SIG-M5 treated with dmso at 0.1 percent for 504 hours (cell line): ENCODE results near the gene UBE2F.
A peak's percentile ranks its signal among the peaks of the same experiment; 100 is the strongest.

ENCODE experiments used
- DNase-seq: peaks from one replicate; lab custom pipeline; 2025; ENCODE audit not compliant: unreplicated experiment; lab: John Stamatoyannopoulos, UW

Gene UBE2F

DNA sequence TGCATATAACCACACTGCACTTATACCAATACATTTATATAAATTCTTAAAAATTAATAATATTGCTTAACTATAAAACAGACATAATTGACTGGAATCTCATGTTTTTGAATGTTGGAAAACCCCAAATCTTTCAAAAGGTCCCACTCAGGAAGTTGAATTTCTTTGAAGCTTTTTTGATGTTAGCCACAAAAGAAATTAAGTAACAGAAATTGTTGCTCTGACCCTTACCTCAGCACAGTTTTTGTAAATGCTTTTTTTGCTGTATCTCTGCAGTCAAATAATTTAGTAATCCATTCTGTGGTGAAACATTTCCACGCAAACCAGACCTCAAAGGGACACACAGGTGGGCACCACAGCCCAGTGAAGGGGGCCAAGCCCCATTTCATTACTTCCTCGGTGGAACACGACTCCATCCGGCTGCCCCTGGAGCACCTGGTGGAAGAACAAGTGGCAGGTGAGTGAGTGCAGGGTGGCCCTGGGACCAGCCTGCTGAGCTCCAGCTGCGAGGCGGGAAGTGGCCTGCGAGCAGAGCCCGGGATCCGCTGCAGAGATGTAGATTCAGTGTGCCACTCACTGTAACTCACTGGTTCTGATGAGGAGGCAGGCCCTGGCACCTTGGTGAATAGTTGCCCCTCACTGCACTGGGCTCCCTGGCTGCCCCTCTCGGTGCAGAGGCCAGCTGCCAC is 102.4 kb downstream of the UBE2F start:
- DNase-seq: no peak

DNA sequence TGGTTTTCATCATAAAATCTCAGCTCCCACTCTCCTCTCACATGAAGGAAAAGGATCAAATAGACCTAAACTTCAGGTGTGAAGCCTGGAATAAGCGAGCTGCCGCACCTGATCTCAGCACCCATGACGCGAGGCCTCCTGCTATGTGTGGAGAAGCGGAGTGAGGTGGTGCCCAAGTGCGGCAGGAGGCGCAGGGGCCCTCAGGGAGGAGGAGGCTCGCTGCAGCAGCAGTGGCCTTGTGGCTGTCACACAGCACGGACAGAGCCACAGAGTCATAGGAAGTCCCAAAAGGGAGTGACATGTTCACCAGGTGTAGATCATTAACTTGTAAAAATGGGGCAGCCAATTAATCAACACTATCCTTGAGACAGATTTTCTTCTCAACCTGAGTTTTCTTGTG is 103.1 kb downstream of the UBE2F start:
- DNase-seq: no peak

DNA sequence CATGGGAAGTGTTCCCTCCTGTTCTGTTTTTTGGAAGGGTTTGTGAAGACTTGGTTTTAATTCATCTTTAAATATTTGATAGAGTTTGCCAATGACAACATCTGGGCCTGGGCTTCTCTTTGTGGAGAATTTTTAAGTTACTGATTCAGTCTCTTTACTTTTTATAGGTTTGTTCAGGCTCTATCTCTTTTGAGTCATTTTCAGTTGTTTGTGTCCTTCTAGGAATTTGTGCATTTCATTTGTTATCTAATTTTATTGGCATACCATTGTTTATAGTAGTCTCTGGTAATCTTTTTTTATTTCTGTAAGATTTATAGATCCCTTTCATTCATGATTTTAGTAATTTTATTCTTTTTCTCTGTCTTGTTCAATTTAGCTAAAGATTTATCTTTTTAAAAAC is 108.6 kb downstream of the UBE2F start:
- no peak for DNase-seq

DNA sequence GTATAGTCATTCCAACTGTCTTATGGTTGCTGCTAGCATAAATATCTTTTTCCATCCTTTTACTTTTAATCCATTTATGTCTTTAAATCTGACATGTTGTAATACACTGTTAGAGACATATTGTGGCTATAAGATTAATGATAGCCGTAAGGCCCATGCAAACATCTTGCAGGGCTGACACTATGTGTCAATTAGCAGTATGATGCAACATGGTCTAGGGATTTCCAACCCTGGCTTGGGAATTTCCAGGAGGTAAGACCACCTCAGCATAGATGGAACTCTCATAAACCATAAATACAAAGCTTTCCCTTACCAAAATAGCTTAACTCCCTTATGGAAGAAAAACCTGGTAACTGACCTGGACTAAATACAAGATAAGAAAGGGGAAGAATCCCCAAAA is 110.5 kb downstream of the UBE2F start:
- DNase-seq: no peak

DNA sequence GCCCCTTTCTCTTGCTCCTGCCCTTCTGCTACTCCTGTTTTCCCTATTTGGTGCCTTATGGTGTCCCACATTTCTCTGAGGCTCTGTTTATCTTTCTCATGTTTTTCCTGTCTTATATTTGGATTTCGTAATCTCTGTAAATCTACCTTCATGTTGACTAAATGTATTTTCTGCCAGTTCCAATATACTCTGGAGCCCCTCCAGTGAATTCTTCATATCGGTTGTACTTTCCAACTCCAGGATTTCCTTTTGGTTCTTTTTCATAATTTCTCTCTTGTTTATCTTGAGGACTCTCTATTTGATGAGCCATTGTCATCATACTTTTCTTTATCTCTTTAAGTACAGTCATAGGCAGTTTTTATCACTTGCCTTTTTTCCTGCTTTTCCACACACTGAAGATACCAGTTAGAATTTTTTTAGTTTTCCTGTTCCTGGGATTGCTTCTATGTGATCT is 113.1 kb downstream of the UBE2F start:
- no peak for DNase-seq

DNA sequence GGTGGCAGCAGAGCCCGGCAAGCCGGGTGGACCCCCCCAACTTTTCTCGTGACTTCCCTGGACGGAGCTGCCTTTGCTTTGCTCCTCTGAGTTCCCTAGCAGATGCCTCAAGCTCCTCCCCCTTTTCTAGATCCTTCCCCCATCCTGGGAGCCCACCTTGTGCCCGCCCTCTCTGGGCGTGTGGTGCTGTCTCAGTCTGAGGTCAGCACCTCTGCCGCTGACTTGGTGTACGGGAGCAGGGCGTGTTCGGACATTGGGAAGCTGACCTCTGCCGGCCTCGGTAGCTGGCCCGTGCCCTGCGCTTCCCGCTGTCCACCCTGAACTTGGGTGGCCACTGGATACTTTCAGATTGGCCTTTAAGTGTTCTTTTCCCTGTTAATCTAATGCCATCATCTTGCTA is 113.7 kb downstream of the UBE2F start:
- DNase-seq: no peak

DNA sequence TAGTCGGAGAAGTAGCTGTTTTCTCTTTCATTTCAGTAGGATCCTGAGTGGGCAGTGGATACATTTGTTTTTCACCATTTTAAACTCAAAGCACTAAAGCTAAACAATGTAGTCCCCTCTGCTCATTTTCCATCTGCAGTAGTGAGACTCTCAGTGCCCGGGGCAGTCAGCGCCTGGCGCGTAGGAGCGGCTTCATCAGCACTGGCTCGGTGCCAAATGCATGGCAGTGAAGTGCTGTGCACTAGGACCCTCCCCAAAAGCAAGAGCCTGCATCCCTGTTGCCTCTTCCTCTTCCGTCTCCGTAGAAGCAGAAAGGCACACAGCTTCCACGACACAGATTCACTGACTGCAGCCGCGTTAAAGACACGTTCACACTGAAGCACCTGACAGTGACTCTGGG is 114.3 kb downstream of the UBE2F start:
- no peak for DNase-seq

DNA sequence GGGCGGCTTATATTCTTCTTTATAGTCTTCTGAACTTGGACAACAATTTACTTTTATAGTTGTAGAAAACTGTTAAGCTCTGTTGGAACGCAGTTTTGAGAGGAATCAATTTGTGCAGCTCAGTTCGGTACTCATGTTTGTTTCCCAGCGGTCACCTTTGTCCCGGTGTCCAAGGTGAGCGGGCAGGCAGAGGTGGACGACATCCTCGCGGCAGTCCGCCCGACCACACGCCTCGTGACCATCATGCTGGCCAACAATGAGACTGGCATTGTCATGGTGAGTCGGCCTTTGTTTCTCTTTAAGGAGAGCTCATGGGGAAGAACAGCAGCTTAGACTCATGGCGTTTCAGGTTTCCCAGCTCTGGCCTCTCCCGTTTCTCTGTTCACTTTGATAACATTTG is 114.7 kb downstream of the UBE2F start:
- DNase-seq: no peak

DNA sequence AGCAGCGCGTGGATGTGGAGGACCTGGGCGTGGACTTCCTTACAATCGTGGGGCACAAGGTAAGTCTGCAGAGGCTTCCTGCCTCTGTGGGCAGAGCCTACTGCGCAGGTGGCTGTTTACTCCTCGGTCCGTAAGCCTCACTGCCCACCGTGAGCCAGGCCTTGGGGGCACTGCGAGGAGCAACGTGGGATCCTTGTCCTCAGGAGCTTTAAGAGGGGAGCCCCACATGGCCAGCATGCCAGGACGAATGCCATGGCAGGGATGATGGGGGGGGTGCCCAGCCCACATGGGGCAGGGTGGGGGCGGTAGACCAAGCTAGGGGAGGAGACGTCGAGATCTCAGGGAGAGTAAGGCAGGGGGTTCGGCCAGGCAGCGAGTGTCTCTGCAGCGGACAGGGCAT is 115.3 kb downstream of the UBE2F start:
- DNase-seq: no peak

DNA sequence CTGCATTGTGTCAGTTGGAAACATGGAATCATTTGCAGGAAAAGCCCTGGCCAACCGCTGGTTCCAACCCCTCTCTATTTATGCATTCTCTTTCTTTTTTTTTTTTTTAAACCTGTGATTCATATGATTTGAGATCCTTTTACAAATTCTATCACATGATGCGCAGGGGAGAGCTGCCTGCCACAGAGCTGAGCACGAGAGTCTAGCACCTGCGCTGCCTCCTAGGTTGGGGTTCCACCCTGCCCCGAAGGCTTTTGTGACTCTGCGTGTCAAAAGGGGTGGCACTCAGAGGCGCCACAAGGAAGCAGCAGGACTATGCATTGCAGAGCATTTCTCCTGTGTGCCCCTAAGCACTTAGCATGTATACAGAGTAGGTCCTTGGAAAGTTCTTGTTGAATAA is 116.0 kb downstream of the UBE2F start:
- DNase-seq: no peak

DNA sequence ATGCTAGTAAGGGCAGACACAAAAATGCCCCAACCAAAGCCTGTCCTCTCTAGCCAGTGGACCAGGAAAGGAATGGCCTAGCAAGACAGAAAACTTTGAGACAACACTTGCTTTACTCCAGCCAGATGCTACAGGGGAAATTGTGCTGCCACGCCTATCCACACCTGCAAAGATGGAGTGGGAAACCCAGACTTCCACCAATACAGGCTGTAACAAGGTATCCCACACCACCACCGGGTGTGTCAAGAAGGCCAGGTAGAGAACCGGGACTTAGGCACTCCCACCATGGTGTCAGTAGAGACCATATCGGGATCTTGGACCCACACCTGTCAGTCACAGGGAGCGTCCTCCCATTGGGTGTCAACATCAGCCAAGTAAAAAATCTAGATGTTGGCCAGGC is 117.1 kb downstream of the UBE2F start:
- no peak for DNase-seq

DNA sequence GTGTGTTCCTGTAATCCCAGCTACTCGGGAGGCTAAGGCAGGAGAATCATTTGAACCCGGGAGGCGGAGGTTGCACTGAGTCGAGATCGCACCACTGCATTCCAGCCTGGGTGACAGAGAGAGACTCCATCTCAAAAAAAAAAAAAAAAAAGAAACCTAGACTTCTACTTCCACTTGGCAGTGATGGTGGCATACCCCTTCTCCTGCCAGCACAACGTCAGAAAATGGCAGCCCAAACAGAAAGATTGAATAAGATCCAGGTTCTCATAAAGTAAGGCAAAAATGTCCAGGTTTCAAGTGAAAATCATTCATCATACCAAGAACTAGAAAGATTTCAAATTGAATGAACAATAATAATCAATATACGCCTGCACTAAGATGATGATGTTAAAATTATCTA is 117.9 kb downstream of the UBE2F start:
- no peak for DNase-seq

DNA sequence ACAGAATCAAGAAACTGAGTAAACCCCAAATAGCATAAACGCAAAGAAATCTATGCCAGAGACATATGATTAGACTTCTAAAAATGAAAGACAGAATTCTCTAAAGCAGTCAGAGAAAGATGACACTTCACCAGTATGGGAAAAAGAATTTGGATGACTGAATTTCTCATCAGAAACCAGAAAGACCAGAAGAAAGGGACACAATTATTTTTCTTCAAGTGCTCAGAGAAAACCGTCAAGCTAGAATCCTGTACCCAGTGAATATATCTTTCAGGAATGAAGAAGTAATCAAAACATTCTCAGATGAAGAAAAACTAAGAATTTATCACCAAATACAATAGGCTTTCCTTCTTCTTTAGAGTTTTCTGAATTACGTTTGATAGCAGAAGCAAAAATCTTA is 119.1 kb downstream of the UBE2F start:
- no peak for DNase-seq

DNA sequence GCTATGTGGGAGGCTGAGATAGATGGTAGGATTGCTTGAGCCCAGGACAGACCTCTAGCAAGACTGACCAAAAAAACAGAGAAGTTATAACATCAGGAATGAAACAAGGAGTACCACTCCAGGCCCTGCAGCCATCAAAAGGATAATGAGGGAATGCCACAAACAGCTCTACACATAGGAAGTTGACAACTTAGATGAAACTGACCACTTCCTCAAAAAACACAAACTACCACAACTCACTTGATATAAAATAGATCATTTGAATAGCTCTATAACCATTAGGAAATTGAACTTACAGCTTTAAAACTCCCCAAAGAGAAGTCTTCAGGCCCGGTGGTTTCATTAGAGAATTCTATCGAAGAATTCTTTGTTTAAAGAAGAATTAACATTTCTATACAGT is 120.4 kb downstream of the UBE2F start:
- peak; percentile 51 for DNase-seq

DNA sequence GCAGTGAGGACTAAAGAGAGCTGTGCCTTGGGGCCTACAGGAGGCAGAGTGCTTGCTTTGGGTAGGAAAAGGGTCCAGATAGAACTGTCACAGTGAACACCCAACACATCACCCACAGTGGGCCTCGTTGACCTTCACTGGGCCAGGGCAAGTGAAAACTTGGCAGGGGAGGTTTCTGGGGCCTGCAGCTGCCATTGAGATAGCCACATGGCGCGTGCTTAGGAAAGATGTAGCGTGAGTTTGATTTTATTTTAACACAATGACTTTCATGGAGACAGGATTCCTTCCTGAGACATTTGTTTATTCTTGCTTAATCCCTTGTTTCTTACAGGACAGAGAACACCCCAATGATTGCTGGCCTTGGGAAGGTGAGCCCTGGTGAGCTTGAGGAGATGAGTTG is 124.1 kb downstream of the UBE2F start:
- no peak for DNase-seq

DNA sequence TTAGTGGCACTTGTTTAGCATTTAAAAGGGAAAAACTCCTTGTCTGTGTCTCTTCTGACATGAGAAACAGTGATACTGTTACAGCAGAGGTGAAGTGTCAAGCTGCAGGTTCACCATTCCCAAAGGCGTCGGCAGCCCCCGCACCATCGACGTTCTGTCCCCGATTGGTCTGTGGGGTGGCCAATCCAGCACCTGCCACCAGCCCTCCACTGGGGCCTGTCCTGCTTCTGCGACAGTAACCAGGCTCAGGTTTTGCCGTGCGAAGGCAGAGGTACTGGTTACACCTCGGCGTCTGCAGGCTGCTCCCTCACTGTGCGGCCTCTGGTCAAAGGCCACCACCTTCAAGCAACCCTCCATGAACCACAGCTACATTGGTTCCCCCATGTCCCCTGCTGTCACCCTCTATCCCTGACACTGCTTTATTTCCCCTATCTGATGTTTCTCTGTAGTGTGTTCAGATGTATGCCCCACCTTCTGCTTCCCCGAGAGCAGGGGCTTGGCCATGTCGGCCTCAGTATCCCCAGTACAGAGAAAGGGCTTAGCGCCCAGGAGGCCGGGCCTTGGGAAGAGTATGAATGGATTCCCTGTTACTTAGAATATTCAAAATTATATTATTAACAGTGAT is 124.7 kb downstream of the UBE2F start:
- no peak for DNase-seq
